ENCODE measurements around the gene KRTAP8-1. TPM values are rescaled to one million over a fixed set of nuclear protein-coding genes. Genes with fewer than 3 reads are reported as not detected.

KRTAP8-1 gene
- total RNA-seq, 1 donor from 2014 or later, result not detected

GRCh38 chr21:30831194-30831765 is 18.2 kb upstream of the KRTAP8-1 start:
- no peak for DNase-seq (ENCODE audit: extremely low spot score, unreplicated experiment)
- Mint-ChIP-seq H3K4me3 (no peak overlapping the region), H3K36me3 (no peaks in the 10 kb centered on the region), H3K9me3 (peaks cover 5% of the 10 kb centered on the region), H3K27ac (no peak overlapping the region), H3K27me3 (peaks cover 4% of the 10 kb centered on the region), H3K4me1 (ENCODE audit: unreplicated experiment) (no peaks in the 10 kb centered on the region)
- peak; percentile 78 for TF ChIP-seq CTCF (conservative IDR thresholded peaks at IDR 0.05)

- no peak for DNase-seq (ENCODE audit: extremely low spot score, unreplicated experiment)
- Mint-ChIP-seq H3K4me1 (ENCODE audit: unreplicated experiment) (no peaks in the 10 kb centered on the region), H3K4me3 (no peak within 1 kb of the TSS), H3K27me3 (peaks cover 4% of the 10 kb centered on the region), H3K27ac (no peak within 1 kb of the TSS), H3K36me3 (no peaks in the 10 kb centered on the region), H3K9me3 (peaks cover 5% of the 10 kb centered on the region)
- TF ChIP-seq CTCF (conservative IDR thresholded peaks at IDR 0.05), result no peak
These were observed 16.6 kb upstream of the KRTAP8-1 start, which contains the start of gene KRTAP7-1 for GRCh38 chr21:30829659-30830058. Gene KRTAP7-1 (minus strand): TSS chr21:30829759. CDS start chr21:30829698, 61 bp downstream.

- no peak overlapping the region for H3K4me3 Mint-ChIP-seq
- no peaks in the 10 kb centered on the region for H3K9me3 Mint-ChIP-seq
- no peak for TF ChIP-seq CTCF (conservative IDR thresholded peaks at IDR 0.05)
- DNase-seq (ENCODE audit: extremely low spot score, unreplicated experiment), result no peak
- H3K27me3 Mint-ChIP-seq, result no peaks in the 10 kb centered on the region
- H3K4me1 Mint-ChIP-seq (ENCODE audit: unreplicated experiment), result no peaks in the 10 kb centered on the region
- no peaks in the 10 kb centered on the region for H3K36me3 Mint-ChIP-seq
- no peak overlapping the region for H3K27ac Mint-ChIP-seq
These were observed 6.0 kb upstream of the KRTAP8-1 start for GRCh38 chr21:30818837-30819610.

GRCh38 chr21:30800605-30801004 is 12.5 kb downstream of the KRTAP8-1 start:
- H3K9me3 Mint-ChIP-seq, result no peaks in the 10 kb centered on the region
- DNase-seq (ENCODE audit: extremely low spot score, unreplicated experiment), result no peak
- no peaks in the 10 kb centered on the region for H3K4me1 Mint-ChIP-seq (ENCODE audit: unreplicated experiment)
- H3K4me3 Mint-ChIP-seq, result no peak overlapping the region
- no peak overlapping the region for H3K27ac Mint-ChIP-seq
- no peaks in the 10 kb centered on the region for H3K27me3 Mint-ChIP-seq
- TF ChIP-seq CTCF (conservative IDR thresholded peaks at IDR 0.05), result no peak
- no peaks in the 10 kb centered on the region for H3K36me3 Mint-ChIP-seq

- TF ChIP-seq CTCF (conservative IDR thresholded peaks at IDR 0.05), result no peak
- Mint-ChIP-seq H3K36me3 (no peaks in the 10 kb centered on the region), H3K4me1 (ENCODE audit: unreplicated experiment) (no peaks in the 10 kb centered on the region), H3K27ac (no peak overlapping the region), H3K4me3 (no peak overlapping the region), H3K9me3 (no peaks in the 10 kb centered on the region), H3K27me3 (no peaks in the 10 kb centered on the region)
- no peak for DNase-seq (ENCODE audit: extremely low spot score, unreplicated experiment)
These were observed 19.3 kb downstream of the KRTAP8-1 start for GRCh38 chr21:30793581-30794314.

Measured in type B pancreatic cell (in vitro differentiated cells).